Measurements from ENCODE around the gene EXT2. TPM values are rescaled to one million over a fixed set of nuclear protein-coding genes. Genes with fewer than 3 reads are reported as not detected.

EXT2 gene
- 171 and 196 TPM in 2 replicates for polyA plus RNA-seq (2011; rRNA removed)
- 98.3 and 182 TPM in 2 replicates for polyA minus RNA-seq (2011; rRNA and poly(A)+ RNA removed)

DNA sequence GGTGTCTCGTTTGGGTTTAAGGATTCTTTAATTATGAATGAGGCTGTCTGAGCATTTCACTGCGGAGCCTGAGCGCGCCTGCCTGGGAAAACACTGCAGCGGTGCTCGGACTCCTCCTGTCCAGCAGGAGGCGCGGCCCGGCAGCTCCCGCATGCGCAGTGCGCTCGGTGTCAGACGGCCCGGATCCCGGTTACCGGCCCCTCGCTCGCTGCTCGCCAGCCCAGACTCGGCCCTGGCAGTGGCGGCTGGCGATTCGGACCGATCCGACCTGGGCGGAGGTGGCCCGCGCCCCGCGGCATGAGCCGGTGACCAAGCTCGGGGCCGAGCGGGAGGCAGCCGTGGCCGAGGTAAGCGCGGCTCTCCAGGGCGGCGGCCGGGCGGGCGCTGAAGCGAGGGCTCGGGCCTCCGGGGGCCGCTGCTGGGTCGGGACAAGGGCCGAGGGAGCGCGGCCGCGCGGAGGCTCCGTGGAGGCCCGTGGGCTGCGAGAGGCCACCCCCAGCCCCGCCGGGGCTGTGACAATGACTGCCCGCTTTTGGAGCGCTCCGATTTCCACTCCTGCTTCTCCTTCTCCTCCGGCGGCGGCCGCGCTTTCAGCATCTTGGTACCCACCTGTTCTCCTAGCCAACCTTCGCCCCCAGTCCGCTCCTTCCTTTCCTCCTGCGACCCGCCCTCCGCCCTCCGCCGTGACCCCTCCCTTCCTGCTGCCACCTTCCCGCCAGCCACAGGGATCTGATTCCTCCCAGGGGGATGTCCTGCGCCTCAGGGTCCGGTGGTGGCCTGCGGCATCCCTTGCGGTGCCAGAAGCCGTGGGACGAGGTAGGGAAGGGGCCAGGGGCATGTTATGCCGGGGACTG is at the start of gene EXT2:
EXT2 (plus strand) TSS at position 173 of the 854 bp plus-strand sequence. CDS start 12,035 bp downstream, outside the sequence.
- Histone ChIP-seq H3K36me3 (ENCODE audit: control insufficient read depth, insufficient read depth, low read length) (no peaks in the 10 kb centered on the region), H3K4me3 (ENCODE audit: low read depth, low read length) (peak within 1 kb of the TSS; percentile 93), H3K27me3 (ENCODE audit: control insufficient read depth, insufficient read depth, low read length) (no peaks in the 10 kb centered on the region; the same call in 1 of the 2 replicates)
- ChIA-PET POLR2A (interaction anchor here (0.6 kb wide), 2 partner anchors 154 to 441 kb away, joined by 3 to 5 read pairs; no protein-coding TSS in a partner anchor), CTCF (interaction anchor here (0.7 to 4.4 kb wide), 21 partner anchors 10 to 516 kb away, joined by 3 to 48 read pairs (median 5); no protein-coding TSS in a partner anchor)
- no peak for DNase-seq (ENCODE audit: low read depth)
- TF ChIP-seq, protein P1, sequence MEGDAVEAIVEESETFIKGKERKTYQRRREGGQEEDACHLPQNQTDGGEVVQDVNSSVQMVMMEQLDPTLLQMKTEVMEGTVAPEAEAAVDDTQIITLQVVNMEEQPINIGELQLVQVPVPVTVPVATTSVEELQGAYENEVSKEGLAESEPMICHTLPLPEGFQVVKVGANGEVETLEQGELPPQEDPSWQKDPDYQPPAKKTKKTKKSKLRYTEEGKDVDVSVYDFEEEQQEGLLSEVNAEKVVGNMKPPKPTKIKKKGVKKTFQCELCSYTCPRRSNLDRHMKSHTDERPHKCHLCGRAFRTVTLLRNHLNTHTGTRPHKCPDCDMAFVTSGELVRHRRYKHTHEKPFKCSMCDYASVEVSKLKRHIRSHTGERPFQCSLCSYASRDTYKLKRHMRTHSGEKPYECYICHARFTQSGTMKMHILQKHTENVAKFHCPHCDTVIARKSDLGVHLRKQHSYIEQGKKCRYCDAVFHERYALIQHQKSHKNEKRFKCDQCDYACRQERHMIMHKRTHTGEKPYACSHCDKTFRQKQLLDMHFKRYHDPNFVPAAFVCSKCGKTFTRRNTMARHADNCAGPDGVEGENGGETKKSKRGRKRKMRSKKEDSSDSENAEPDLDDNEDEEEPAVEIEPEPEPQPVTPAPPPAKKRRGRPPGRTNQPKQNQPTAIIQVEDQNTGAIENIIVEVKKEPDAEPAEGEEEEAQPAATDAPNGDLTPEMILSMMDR (IDR thresholded peaks at IDR 0.05; ENCODE audit: insufficient read depth, low read depth, low read length), result peak; percentile 96

DNA sequence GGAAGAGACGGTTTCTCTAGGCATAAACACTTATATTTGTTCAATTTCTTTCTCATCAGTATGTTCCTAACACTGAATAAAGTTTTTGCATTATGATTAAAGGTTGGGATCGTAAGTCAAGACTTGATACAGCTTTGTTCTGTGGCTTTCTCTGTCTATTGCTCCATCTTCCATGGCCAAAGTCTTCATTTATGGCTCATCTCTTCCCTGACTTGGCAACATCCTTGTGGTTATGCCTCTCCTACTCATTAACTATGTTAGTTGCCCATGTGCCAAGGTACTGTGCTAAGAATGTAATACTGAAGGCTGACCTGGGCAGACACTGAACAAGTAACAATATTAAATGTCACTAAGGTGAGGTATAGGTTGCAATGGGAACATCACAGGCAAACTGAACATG is 49.3 kb upstream of the EXT2 start:
- Histone ChIP-seq H3K36me3 (ENCODE audit: control insufficient read depth, insufficient read depth, low read length) (no peaks in the 10 kb centered on the region), H3K4me3 (ENCODE audit: low read depth, low read length) (no peak overlapping the region), H3K27me3 (ENCODE audit: control insufficient read depth, insufficient read depth, low read length) (peaks cover 3% of the 10 kb centered on the region; the same call in 1 of the 2 replicates)
- DNase-seq (ENCODE audit: low read depth), result no peak
- CTCF ChIA-PET, result interaction anchor here (2.7 to 13.8 kb wide), 2 partner anchors 9 to 156 kb away, joined by 8 to 162 read pairs; no protein-coding TSS in a partner anchor
- TF ChIP-seq, protein P1 (IDR thresholded peaks at IDR 0.05; ENCODE audit: insufficient read depth, low read depth, low read length), result no peak
- POLR2A ChIA-PET, result no interaction called here

DNA sequence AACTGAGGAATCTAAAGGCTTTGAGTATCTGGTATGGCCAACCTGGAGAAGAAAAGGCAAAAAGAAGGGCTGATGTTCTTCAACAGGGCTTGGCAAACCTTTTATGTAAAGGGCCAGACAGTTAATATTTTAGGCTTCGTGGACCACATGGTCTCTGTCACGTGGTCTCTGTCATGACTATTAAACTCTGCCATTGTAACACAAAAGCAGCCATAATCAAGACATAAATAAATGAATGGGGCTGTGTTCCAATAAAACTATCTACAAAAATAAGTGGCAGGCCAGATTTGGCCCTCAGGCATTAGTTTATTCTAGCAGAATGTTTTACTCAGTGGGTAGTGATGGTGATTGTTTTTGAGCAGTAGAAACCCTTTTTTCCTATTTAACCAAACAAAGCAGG is 48.2 kb upstream of the EXT2 start:
- H3K4me3 ChIP-seq (ENCODE audit: low read depth, low read length), result no peak overlapping the region
- CTCF ChIA-PET, result interaction anchor here (2.7 kb wide), 1 partner anchor 10 kb away, joined by 8 read pairs; no protein-coding TSS in a partner anchor
- no peak for DNase-seq (ENCODE audit: low read depth)
- POLR2A ChIA-PET, result no interaction called here
- TF ChIP-seq, protein P1 (IDR thresholded peaks at IDR 0.05; ENCODE audit: insufficient read depth, low read depth, low read length), result no peak
- H3K27me3 ChIP-seq (ENCODE audit: control insufficient read depth, insufficient read depth, low read length), result peaks cover 4% of the 10 kb centered on the region
- H3K36me3 ChIP-seq (ENCODE audit: control insufficient read depth, insufficient read depth, low read length), result no peaks in the 10 kb centered on the region

DNA sequence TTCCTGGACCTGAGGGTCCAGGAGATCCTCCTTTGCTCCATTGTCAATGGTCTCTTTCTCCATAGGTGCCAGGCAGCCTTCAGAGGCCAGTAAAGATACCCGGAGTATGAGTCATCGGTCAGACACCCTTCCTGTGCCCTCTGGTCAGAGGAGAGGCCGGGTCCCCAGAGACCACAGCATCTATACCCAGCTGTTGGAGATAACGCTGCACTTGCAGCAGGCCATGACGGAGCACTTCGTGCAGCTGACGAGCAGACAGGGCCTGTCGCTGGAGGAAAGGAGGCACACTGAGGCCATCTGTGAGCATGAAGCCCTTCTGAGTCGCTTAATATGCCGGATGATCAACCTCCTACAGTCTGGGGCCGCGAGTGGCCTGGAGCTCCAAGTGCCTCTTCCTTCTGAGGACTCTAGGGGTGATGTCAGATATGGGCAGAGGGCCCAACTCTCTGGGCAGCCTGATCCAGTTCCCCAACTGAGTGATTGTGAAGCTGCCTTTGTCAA is 47.5 kb upstream of the EXT2 start, which contains the start of gene ACCSL:
ACCSL (plus strand) TSS at position 51 of the 501 bp plus-strand sequence; CDS start at position 107, 56 bp downstream.
- TF ChIP-seq, protein P1 (IDR thresholded peaks at IDR 0.05; ENCODE audit: insufficient read depth, low read depth, low read length), result no peak
- Histone ChIP-seq H3K27me3 (ENCODE audit: control insufficient read depth, insufficient read depth, low read length) (peaks cover 4% of the 10 kb centered on the region), H3K36me3 (ENCODE audit: control insufficient read depth, insufficient read depth, low read length) (no peaks in the 10 kb centered on the region), H3K4me3 (ENCODE audit: low read depth, low read length) (no peak within 1 kb of the TSS)
- CTCF ChIA-PET, result interaction anchor here (0.6 kb wide), 1 partner anchor 155 kb away, joined by 3 read pairs; no protein-coding TSS in a partner anchor
- POLR2A ChIA-PET, result no interaction called here
- no peak for DNase-seq (ENCODE audit: low read depth)

DNA sequence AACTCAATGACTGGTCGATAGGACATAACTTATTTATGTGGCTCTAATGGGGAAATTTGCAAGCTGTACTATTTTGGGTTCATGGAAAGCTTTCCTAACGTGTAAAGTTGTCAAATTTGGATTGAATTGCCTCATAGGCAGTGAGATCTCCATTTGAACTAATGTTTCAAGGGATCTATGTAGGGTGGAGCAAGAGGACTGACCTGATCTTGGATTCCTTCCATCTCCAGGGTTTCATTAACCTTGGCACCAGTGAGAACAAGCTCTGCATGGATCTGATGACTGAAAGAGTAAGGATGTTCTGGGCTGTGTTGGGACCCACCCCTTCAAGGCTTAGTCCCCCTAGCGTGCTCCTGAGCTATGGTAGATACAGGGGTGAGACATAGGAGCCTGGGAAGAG is 45.6 kb upstream of the EXT2 start:
- no peak for DNase-seq (ENCODE audit: low read depth)
- ChIA-PET CTCF (no interaction called here), POLR2A (no interaction called here)
- TF ChIP-seq, protein P1 (IDR thresholded peaks at IDR 0.05; ENCODE audit: insufficient read depth, low read depth, low read length), result no peak
- Histone ChIP-seq H3K4me3 (ENCODE audit: low read depth, low read length) (no peak overlapping the region), H3K36me3 (ENCODE audit: control insufficient read depth, insufficient read depth, low read length) (no peaks in the 10 kb centered on the region), H3K27me3 (ENCODE audit: control insufficient read depth, insufficient read depth, low read length) (peaks cover 4% of the 10 kb centered on the region)

All from BJ (cell line).